ENCODE measurements around the gene TMA7B.

TMA7B gene

GRCh38 chr22:39994566-39995392 lies 34.6 kb downstream of the TMA7B start, which contains the start of gene FAM83F:
Gene FAM83F, plus strand, starts transcription at chr22:39994954. Its CDS starts 89 bp downstream, at chr22:39995043.
- no peak within 1 kb of the TSS for H3K27ac ChIP-seq (ENCODE audit: low read depth, low read length)
- H4K20me1 ChIP-seq (ENCODE audit: control insufficient read depth, insufficient read depth, low read depth, low read length): no peaks in the 10 kb centered on the region

GRCh38 chr22:39995393-39996252 lies 35.4 kb downstream of the TMA7B start:
- peaks cover 3% of the 10 kb centered on the region; the same call in 1 of the 2 replicates for H3K27me3 ChIP-seq (ENCODE audit: control insufficient read depth, low read length)
- TF ChIP-seq CTCF (IDR thresholded peaks at IDR 0.05; ENCODE audit: low read depth, low read length, poor library complexity, severe bottlenecking) (no peak), EZH2phosphoT487 (IDR thresholded peaks at IDR 0.05; ENCODE audit: borderline replicate concordance, low read length) (no peak)
- H3K4me3 ChIP-seq (ENCODE audit: low read length): no peak overlapping the region
- H3K27ac ChIP-seq (ENCODE audit: low read depth, low read length): no peak overlapping the region
- no peaks in the 10 kb centered on the region for H4K20me1 ChIP-seq (ENCODE audit: control insufficient read depth, insufficient read depth, low read depth, low read length)
- no peak overlapping the region for H3K4me2 ChIP-seq (ENCODE audit: low read length)
- H3K9me3 ChIP-seq (ENCODE audit: control insufficient read depth, insufficient read depth, low read length): no peaks in the 10 kb centered on the region
- no peaks in the 10 kb centered on the region for H3K36me3 ChIP-seq (ENCODE audit: control insufficient read depth, low read length)
- no peaks in the 10 kb centered on the region for H3K79me2 ChIP-seq (ENCODE audit: control insufficient read depth, low read length)
- H3F3A ChIP-seq (ENCODE audit: control insufficient read depth, insufficient read depth): no peaks in the 10 kb centered on the region
- H3K4me1 ChIP-seq (ENCODE audit: control insufficient read depth, low read length): no peaks in the 10 kb centered on the region
- H3K9me2 ChIP-seq (replicated peaks; ENCODE audit: control insufficient read depth, low read length): no peaks in the 10 kb centered on the region

More at GRCh38 chr22:39994566-39995392, 34.6 kb downstream of the TMA7B start, which contains the start of gene FAM83F:
- no peak for TF ChIP-seq CTCF (IDR thresholded peaks at IDR 0.05; ENCODE audit: low read depth, low read length, poor library complexity, severe bottlenecking)
- TF ChIP-seq EZH2phosphoT487 (IDR thresholded peaks at IDR 0.05; ENCODE audit: borderline replicate concordance, low read length): no peak
- Histone ChIP-seq H3K9me3 (ENCODE audit: control insufficient read depth, insufficient read depth, low read length) (no peaks in the 10 kb centered on the region), H3K4me1 (ENCODE audit: control insufficient read depth, low read length) (no peaks in the 10 kb centered on the region), H3K4me3 (ENCODE audit: low read length) (no peak within 1 kb of the TSS), H3K79me2 (ENCODE audit: control insufficient read depth, low read length) (no peaks in the 10 kb centered on the region), H3F3A (ENCODE audit: control insufficient read depth, insufficient read depth) (no peaks in the 10 kb centered on the region), H3K9me2 (replicated peaks; ENCODE audit: control insufficient read depth, low read length) (no peaks in the 10 kb centered on the region), H3K4me2 (ENCODE audit: low read length) (no peak within 1 kb of the TSS), H3K27me3 (ENCODE audit: control insufficient read depth, low read length) (peaks cover 3% of the 10 kb centered on the region), H3K36me3 (ENCODE audit: control insufficient read depth, low read length) (no peaks in the 10 kb centered on the region)

GRCh38 chr22:39996732-39997131 lies 36.5 kb downstream of the TMA7B start:
- Histone ChIP-seq H3K4me2 (ENCODE audit: low read length) (no peak overlapping the region), H3K36me3 (ENCODE audit: control insufficient read depth, low read length) (no peaks in the 10 kb centered on the region), H3K9me2 (replicated peaks; ENCODE audit: control insufficient read depth, low read length) (no peaks in the 10 kb centered on the region), H4K20me1 (ENCODE audit: control insufficient read depth, insufficient read depth, low read depth, low read length) (no peaks in the 10 kb centered on the region), H3K4me1 (ENCODE audit: control insufficient read depth, low read length) (no peaks in the 10 kb centered on the region), H3K27ac (ENCODE audit: low read depth, low read length) (no peak overlapping the region), H3F3A (ENCODE audit: control insufficient read depth, insufficient read depth) (no peaks in the 10 kb centered on the region), H3K4me3 (ENCODE audit: low read length) (no peak overlapping the region), H3K27me3 (ENCODE audit: control insufficient read depth, low read length) (peaks cover 7% of the 10 kb centered on the region; the same call in 1 of the 2 replicates), H3K9me3 (ENCODE audit: control insufficient read depth, insufficient read depth, low read length) (no peaks in the 10 kb centered on the region), H3K79me2 (ENCODE audit: control insufficient read depth, low read length) (no peaks in the 10 kb centered on the region)
- no peak for TF ChIP-seq EZH2phosphoT487 (IDR thresholded peaks at IDR 0.05; ENCODE audit: borderline replicate concordance, low read length)
- TF ChIP-seq CTCF (IDR thresholded peaks at IDR 0.05; ENCODE audit: low read depth, low read length, poor library complexity, severe bottlenecking): no peak
